Neural progenitor cell (in vitro differentiated cells): ENCODE results near the gene MCRS1. TPM values are rescaled to one million over a fixed set of nuclear protein-coding genes. Genes with fewer than 3 reads are reported as not detected.
"Not testable (repeated sequence)": the region's sequence is repeated elsewhere in the genome, so short reads cannot be mapped to it uniquely, and the experiment has no call there.

ENCODE experiments used
- DNase-seq: peaks from one replicate; pipeline ENCODE4 v3.0.0-alpha.2; 2016; ENCODE audit warnings: low spot score
- H2AFZ ChIP-seq: fragments of 200-600 bp; sonication (generic); replicated peaks from 2 replicates; pipeline ENCODE4 v1.6.1; 2016; ENCODE audit warnings: antibody characterized with exemption
- H3F3A ChIP-seq: fragments of 200-600 bp; sonication (generic); 2 replicates; pipeline ENCODE4 v1.6.1; 2016; ENCODE audit warnings: antibody characterized with exemption, low read depth
- H3K27ac ChIP-seq: fragments of 200-600 bp; sonication (generic); 2 replicates; pipeline ENCODE4 v1.5.1; 2016; ENCODE audit warnings: mild to moderate bottlenecking
- H3K27me3 ChIP-seq: fragments of 200-600 bp; sonication (generic); 2 replicates; pipeline ENCODE4 v1.6.1; 2016; ENCODE audit warnings: mild to moderate bottlenecking, moderate library complexity
- H3K36me3 ChIP-seq: fragments of 200-600 bp; sonication (generic); 2 replicates; pipeline ENCODE4 v1.5.1; 2016
- H3K4me1 ChIP-seq: fragments of 200-600 bp; sonication (generic); 2 replicates; pipeline ENCODE4 v1.6.1; 2016; ENCODE audit warnings: mixed run types
- H3K4me2 ChIP-seq: fragments of 200-600 bp; sonication (generic); 2 replicates; pipeline ENCODE4 v1.6.1; 2016
- H3K4me3 ChIP-seq: fragments of 200-600 bp; sonication (generic); 2 replicates; pipeline ENCODE4 v1.5.1; 2016
- H3K79me2 ChIP-seq: fragments of 200-600 bp; sonication (generic); 2 replicates; pipeline ENCODE4 v1.6.1; 2016; ENCODE audit warnings: low read depth
- H3K9ac ChIP-seq: fragments of 200-600 bp; sonication (generic); 2 replicates; pipeline ENCODE4 v1.6.1; 2016
- H3K9me3 ChIP-seq: fragments of 200-600 bp; sonication (generic); 2 replicates; pipeline ENCODE4 v1.5.1; 2016; ENCODE audit warnings: low read depth
- H4K20me1 ChIP-seq: fragments of 200-600 bp; sonication (generic); 2 replicates; pipeline ENCODE4 v1.6.1; 2016; ENCODE audit warnings: low read depth
- H3K27ac Mint-ChIP-seq: 3 replicates; pipeline ENCODE4 v1.8.0; 2021; ENCODE audit warnings: mixed read lengths
- H3K27me3 Mint-ChIP-seq: 2 replicates; pipeline ENCODE4 v1.8.0; 2022; ENCODE audit warnings: low read depth, mild to moderate bottlenecking, inconsistent platforms, moderate library complexity, mixed read lengths; ENCODE audit not compliant: insufficient read depth
- H3K36me3 Mint-ChIP-seq: 3 replicates; pipeline ENCODE4 v1.8.0; 2021; ENCODE audit warnings: mixed read lengths
- H3K4me1 Mint-ChIP-seq: 3 replicates; pipeline ENCODE4 v1.8.0; 2021; ENCODE audit warnings: mixed read lengths
- H3K4me3 Mint-ChIP-seq: 3 replicates; pipeline ENCODE4 v1.8.0; 2021; ENCODE audit warnings: mild to moderate bottlenecking, moderate library complexity, mixed read lengths
- H3K9me3 Mint-ChIP-seq: 3 replicates; pipeline ENCODE4 v1.8.0; 2020; ENCODE audit warnings: mixed read lengths
- EZH2 ChIP-seq: fragments of 200-600 bp; sonication (generic); IDR thresholded peaks from 2 replicates; pipeline ENCODE4 v1.6.1; 2017; ENCODE audit warnings: antibody characterized with exemption, mild to moderate bottlenecking, moderate library complexity
- EZH2phosphoT487 ChIP-seq: fragments of 200-600 bp; sonication (generic); IDR thresholded peaks from 2 replicates; pipeline ENCODE4 v1.6.1; 2017; ENCODE audit warnings: antibody characterized with exemption
- total RNA-seq: library from RNA; depleted of rRNA; stranded (reverse); fragments of >200 nt; gene quantifications from 2 replicates; pipeline ENCODE4 v1.2.3, GENCODE V29; 2015; ENCODE audit warnings: low replicate concordance
- TF ChIP-seq, protein P1 (sequence below): fragments of 200-600 bp; sonication (generic); IDR thresholded peaks from 2 replicates; pipeline ENCODE4 v1.5.1; 2017; ENCODE audit warnings: antibody characterized with exemption, mild to moderate bottlenecking

MCRS1 gene
- total RNA-seq, 1 donor from 2014 or later, result 62.4 TPM

DNA sequence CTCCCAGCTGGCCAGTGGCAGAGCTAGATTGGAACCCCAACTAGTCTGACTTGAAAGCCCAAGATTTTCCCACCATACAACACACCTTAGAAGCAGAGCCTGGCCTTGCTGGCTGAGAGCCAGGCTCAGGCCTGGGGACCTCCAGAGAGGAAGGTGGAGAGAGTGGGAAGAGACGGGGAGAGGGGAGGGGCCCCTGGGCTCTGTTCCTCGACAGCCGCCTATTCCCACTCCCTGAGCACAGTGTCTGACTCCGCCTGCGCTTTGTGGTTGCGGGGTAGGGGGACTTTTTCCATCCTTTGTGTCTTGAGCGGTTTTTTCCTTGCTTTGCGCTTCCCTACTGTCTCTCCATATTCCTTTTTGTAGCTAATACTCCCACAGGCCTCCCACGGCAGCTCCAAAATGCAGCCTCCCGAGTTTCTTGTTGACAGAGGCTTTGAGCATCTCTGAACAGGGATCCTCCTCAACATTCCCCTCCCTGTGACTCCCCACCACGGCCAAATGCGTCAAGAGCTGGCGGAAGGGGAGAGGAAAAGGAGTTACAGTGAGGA, 33.1 kb downstream of the MCRS1 start:
- no peak for DNase-seq
- TF ChIP-seq, protein P1, sequence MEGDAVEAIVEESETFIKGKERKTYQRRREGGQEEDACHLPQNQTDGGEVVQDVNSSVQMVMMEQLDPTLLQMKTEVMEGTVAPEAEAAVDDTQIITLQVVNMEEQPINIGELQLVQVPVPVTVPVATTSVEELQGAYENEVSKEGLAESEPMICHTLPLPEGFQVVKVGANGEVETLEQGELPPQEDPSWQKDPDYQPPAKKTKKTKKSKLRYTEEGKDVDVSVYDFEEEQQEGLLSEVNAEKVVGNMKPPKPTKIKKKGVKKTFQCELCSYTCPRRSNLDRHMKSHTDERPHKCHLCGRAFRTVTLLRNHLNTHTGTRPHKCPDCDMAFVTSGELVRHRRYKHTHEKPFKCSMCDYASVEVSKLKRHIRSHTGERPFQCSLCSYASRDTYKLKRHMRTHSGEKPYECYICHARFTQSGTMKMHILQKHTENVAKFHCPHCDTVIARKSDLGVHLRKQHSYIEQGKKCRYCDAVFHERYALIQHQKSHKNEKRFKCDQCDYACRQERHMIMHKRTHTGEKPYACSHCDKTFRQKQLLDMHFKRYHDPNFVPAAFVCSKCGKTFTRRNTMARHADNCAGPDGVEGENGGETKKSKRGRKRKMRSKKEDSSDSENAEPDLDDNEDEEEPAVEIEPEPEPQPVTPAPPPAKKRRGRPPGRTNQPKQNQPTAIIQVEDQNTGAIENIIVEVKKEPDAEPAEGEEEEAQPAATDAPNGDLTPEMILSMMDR, result no peak
- TF ChIP-seq EZH2 (no peak), EZH2phosphoT487 (no peak)
- Histone ChIP-seq H3K9ac (no peak overlapping the region), H3K27me3 (peaks cover 56% of the 10 kb centered on the region), H3K36me3 (no peaks in the 10 kb centered on the region), H2AFZ (no peak overlapping the region), H3K79me2 (no peaks in the 10 kb centered on the region), H3K4me1 (peaks cover 6% of the 10 kb centered on the region), H3K4me2 (no peak overlapping the region), H3F3A (peaks cover 27% of the 10 kb centered on the region), H3K4me3 (no peak overlapping the region), H3K27ac (no peak overlapping the region), H3K9me3 (no peaks in the 10 kb centered on the region), H4K20me1 (peaks cover 6% of the 10 kb centered on the region)
- Mint-ChIP-seq H3K36me3 (peaks cover 2% of the 10 kb centered on the region), H3K4me3 (no peak overlapping the region), H3K27me3 (peaks cover 38% of the 10 kb centered on the region), H3K27ac (peak overlapping the region; percentile 22), H3K4me1 (peaks cover 17% of the 10 kb centered on the region), H3K9me3 (no peaks in the 10 kb centered on the region)

DNA sequence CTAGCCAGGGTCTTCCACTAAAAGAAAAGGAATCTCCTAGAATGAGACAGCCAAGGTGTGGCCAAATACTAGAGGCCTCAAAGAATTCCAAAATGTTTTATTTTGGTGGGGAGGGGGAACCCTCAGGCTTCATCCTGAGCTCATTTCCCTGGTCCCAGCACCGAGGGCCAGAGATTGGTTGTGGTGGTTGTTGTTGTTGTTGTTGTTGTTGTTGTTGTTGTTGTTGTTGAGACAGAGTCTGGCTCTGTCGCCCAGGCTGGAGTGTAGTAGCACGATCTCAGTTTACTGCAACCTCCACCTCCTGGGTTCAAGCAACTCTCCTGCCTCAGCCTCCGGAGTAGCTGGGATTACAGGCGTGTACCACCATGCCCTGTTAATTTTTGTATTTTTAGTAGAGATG, 33.8 kb downstream of the MCRS1 start:
- Mint-ChIP-seq H3K4me1 (peaks cover 13% of the 10 kb centered on the region), H3K27me3 (peaks cover 32% of the 10 kb centered on the region)
- peaks cover 21% of the 10 kb centered on the region for H3F3A ChIP-seq
- H3K27me3 ChIP-seq, result peaks cover 49% of the 10 kb centered on the region
- not testable (repeated sequence) for H3K36me3 Mint-ChIP-seq, H3K4me3 Mint-ChIP-seq, H3K9me3 Mint-ChIP-seq, H3K27ac Mint-ChIP-seq, H3K4me3 ChIP-seq, H3K4me2 ChIP-seq, H3K4me1 ChIP-seq, H4K20me1 ChIP-seq, H3K79me2 ChIP-seq, H3K36me3 ChIP-seq, H2AFZ ChIP-seq, H3K9ac ChIP-seq, DNase-seq, H3K27ac ChIP-seq, H3K9me3 ChIP-seq

GRCh38 chr12:49533331-49533730, 34.6 kb downstream of the MCRS1 start:
- TF ChIP-seq, protein P1, result no peak
- TF ChIP-seq EZH2, result no peak
- TF ChIP-seq EZH2phosphoT487, result no peak
- Histone ChIP-seq H3K36me3 (no peaks in the 10 kb centered on the region), H3F3A (peaks cover 21% of the 10 kb centered on the region), H3K27me3 (peaks cover 41% of the 10 kb centered on the region), H3K27ac (no peak overlapping the region), H3K9ac (no peak overlapping the region), H2AFZ (no peak overlapping the region), H3K4me1 (peaks cover 6% of the 10 kb centered on the region), H3K4me2 (no peak overlapping the region), H3K9me3 (no peaks in the 10 kb centered on the region), H3K4me3 (no peak overlapping the region), H3K79me2 (no peaks in the 10 kb centered on the region), H4K20me1 (no peaks in the 10 kb centered on the region)
- Mint-ChIP-seq H3K36me3 (peaks cover 5% of the 10 kb centered on the region), H3K27me3 (peaks cover 31% of the 10 kb centered on the region), H3K4me3 (peak overlapping the region; percentile 30), H3K27ac (no peak overlapping the region), H3K9me3 (no peaks in the 10 kb centered on the region), H3K4me1 (peaks cover 13% of the 10 kb centered on the region)
- no peak for DNase-seq

- no peak overlapping the region for H3K4me2 ChIP-seq
- Mint-ChIP-seq H3K4me1 (peaks cover 5% of the 10 kb centered on the region), H3K36me3 (peaks cover 10% of the 10 kb centered on the region), H3K4me3 (no peak overlapping the region), H3K27me3 (peaks cover 17% of the 10 kb centered on the region), H3K9me3 (no peaks in the 10 kb centered on the region), H3K27ac (no peak overlapping the region)
- H3K9ac ChIP-seq, result no peak overlapping the region
- H3K4me1 ChIP-seq, result no peaks in the 10 kb centered on the region
- H3K36me3 ChIP-seq, result no peaks in the 10 kb centered on the region
- H3K27me3 ChIP-seq, result peaks cover 25% of the 10 kb centered on the region
- H3F3A ChIP-seq, result peaks cover 18% of the 10 kb centered on the region
- no peak overlapping the region for H3K27ac ChIP-seq
- no peaks in the 10 kb centered on the region for H4K20me1 ChIP-seq
- no peak for DNase-seq
- H3K9me3 ChIP-seq, result no peaks in the 10 kb centered on the region
- H3K79me2 ChIP-seq, result no peaks in the 10 kb centered on the region
- H2AFZ ChIP-seq, result no peak overlapping the region
- TF ChIP-seq EZH2, result no peak
- TF ChIP-seq EZH2phosphoT487, result no peak
- TF ChIP-seq, protein P1, result no peak
- no peak overlapping the region for H3K4me3 ChIP-seq
Observed at GRCh38 chr12:49531745-49532144, 36.2 kb downstream of the MCRS1 start.
